ENCODE data around the gene ABHD16B.

Gene ABHD16B

DNA sequence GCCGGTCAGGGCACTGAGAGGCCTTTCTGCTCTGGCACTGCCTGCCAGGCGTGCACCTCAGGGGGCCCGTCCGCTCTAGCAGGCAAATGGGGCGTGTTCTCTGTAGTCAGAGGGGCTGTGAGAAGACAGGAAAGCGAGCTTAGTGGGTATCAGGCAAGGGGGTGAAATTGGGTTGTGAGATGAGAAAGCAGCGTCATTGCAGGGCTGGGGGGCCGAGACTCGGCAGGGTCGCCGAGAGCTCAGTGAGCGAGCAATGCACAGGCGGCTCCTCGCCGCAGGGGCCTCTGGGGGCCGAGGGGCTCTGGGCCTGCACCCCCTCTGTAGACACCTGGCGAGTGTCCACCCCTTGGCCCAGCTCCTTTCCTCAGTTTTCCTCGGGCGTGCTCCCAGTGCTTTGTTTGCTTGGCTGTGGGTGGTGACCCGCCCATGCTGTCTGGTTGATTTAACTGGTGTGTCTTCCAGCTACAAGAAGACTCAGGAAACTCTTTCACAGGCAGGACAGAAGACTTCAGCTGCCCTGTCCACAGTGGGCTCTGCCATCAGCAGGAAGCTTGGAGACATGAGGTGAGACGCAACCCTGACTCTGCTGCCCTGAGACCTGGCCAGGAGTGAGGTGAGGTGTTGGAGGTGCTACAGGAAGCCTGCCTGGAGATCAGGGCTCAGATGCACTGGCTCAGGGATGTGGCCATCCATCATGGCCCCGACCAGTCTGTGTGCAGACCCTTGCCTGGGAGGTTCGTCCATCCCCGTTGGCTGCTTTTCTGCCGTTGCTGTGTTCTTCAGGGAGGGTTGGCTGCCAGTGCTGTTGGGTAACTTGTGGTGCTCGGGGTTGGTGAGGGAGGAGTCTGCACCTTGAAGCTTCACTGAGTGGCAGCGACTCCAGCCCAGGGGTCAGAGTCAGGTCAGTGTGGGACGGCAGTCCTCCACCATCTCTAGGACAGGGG is 21.2 kb downstream of the ABHD16B start:
- TF ChIP-seq, protein P1, sequence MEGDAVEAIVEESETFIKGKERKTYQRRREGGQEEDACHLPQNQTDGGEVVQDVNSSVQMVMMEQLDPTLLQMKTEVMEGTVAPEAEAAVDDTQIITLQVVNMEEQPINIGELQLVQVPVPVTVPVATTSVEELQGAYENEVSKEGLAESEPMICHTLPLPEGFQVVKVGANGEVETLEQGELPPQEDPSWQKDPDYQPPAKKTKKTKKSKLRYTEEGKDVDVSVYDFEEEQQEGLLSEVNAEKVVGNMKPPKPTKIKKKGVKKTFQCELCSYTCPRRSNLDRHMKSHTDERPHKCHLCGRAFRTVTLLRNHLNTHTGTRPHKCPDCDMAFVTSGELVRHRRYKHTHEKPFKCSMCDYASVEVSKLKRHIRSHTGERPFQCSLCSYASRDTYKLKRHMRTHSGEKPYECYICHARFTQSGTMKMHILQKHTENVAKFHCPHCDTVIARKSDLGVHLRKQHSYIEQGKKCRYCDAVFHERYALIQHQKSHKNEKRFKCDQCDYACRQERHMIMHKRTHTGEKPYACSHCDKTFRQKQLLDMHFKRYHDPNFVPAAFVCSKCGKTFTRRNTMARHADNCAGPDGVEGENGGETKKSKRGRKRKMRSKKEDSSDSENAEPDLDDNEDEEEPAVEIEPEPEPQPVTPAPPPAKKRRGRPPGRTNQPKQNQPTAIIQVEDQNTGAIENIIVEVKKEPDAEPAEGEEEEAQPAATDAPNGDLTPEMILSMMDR (IDR thresholded peaks at IDR 0.05; ENCODE audit: insufficient read depth, low read length, missing control alignments): no peak
- ChIA-PET CTCF (interaction anchor here (1.2 to 1.3 kb wide), 3 partner anchors 9 to 98 kb away, joined by 3 to 4 read pairs (median 4); no protein-coding TSS in a partner anchor), POLR2A (interaction anchor here (2.0 kb wide), 1 partner anchor 17 kb away, joined by 9 read pairs; the partner anchor contains the start of gene TPD52L2)
- H3K4me3 ChIP-seq (ENCODE audit: low read depth, low read length): no peak overlapping the region
- no peak for DNase-seq (ENCODE audit: low read depth, low spot score)

DNA sequence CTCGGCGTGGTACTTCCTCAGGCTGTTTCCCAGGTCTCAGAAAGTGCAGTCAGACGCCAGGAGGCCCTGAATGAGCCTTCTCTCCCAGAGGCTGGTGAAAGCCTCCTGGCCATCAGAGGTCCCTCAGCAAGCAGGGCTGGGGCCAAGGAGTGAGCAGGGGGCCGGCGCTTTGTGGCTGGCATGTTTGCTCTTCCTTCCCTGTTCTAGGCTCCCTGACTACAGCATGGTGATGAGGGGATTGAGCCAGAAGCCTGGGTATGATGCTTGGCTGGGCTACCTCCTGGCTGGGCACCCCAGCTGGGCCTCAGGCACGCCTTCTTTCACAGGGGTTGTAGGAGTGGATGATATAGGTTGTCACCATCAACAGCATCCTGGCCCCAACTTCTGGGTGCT is 21.9 kb downstream of the ABHD16B start:
- POLR2A ChIA-PET: no interaction called here
- CTCF ChIA-PET: interaction anchor here (1.3 kb wide), 2 partner anchors 9 to 97 kb away, joined by 3 to 4 read pairs; no protein-coding TSS in a partner anchor

DNA sequence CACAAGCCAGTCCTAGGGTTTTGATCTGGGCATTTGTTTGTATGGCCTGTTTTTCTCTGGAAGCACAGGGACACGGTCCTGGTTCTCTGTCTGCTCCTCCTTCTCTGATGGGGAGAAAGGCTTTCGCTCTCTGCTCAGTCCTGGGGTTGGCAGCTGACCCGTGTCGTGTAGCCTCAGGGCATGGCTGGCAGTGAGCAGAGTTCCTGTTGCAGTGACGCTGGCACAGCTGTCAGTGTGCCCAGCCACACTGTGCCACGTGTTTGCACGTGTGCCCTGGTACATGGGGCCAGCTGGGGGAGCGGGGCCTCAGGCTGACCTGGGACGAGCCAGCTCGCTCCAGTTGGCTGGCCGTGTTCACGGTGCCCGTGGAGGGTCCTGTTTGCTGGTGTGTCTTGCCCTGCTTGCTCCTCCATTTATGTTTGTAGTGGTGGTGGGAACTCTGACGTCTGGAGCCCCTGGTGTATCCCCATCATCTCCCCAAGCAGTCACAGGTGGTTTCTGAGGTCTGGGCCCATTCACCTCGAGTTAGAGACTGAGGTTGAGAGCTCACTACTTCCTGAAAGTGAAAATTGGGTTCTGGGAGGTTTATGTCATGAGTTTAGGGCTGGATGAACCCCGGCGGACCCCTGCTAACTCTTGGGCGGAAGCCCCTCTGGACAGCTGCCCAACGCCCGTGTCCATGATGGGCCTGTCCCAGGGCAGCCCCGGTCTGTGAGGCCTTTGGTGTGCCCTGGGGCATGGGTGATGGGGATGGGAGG is 23.4 kb downstream of the ABHD16B start:
- ChIA-PET CTCF (no interaction called here), POLR2A (interaction anchor here (0.9 kb wide), 1 partner anchor 20 kb away, joined by 4 read pairs; the partner anchor contains the start of gene TPD52L2)
- no peak overlapping the region for H3K4me3 ChIP-seq (ENCODE audit: low read depth, low read length)
- TF ChIP-seq, protein P1 (IDR thresholded peaks at IDR 0.05; ENCODE audit: insufficient read depth, low read length, missing control alignments): no peak
- DNase-seq (ENCODE audit: low read depth, low spot score): no peak

More for the DNA sequence above, 21.9 kb downstream of the ABHD16B start:
- no peak for DNase-seq (ENCODE audit: low read depth, low spot score)
- TF ChIP-seq, protein P1 (IDR thresholded peaks at IDR 0.05; ENCODE audit: insufficient read depth, low read length, missing control alignments): no peak
- H3K4me3 ChIP-seq (ENCODE audit: low read depth, low read length): no peak overlapping the region

DNA sequence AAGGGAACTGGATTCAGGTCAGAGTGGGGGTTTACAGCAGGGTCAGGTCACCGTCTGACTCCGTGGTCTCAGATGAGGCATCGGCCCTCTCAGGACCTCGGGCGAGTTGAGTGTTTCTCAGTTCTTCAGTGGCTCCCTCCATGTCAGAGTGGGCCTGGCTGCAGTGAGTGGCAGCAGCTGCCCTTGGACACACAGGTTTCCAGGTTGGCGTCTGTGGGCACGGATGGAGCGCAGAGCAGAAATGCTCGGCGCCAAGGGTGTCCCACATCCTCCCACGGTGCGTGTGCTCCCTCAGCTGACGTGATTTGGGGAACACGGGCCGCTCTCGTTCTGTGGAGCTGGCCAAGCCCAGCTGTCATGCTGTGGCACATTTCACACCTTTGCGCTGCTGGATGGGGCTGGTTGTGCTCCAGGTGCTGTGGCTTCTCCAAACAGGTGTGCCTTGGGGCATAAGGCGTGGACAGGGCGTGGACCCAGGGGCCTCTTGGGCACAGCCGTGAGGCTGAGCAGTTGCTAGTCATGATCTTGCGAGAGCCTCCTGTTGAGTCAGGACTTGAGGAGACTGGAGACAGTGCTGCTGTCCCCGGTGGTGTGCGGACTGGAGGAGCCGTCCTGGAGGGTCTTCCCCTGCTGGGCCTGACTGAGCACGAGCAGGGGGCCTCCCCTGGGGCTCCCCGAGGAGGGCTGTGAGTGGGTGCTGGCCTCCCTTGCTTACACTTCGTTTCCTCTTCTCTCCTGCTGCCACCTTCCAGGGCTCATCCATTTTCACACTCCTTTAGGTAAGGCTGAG is 24.2 kb downstream of the ABHD16B start:
- POLR2A ChIA-PET: interaction anchor here (0.9 kb wide), 1 partner anchor 20 kb away, joined by 4 read pairs; the partner anchor contains the start of gene TPD52L2
- CTCF ChIA-PET: no interaction called here
- DNase-seq (ENCODE audit: low read depth, low spot score): no peak
- TF ChIP-seq, protein P1 (IDR thresholded peaks at IDR 0.05; ENCODE audit: insufficient read depth, low read length, missing control alignments): no peak
- H3K4me3 ChIP-seq (ENCODE audit: low read depth, low read length): no peak overlapping the region

DNA sequence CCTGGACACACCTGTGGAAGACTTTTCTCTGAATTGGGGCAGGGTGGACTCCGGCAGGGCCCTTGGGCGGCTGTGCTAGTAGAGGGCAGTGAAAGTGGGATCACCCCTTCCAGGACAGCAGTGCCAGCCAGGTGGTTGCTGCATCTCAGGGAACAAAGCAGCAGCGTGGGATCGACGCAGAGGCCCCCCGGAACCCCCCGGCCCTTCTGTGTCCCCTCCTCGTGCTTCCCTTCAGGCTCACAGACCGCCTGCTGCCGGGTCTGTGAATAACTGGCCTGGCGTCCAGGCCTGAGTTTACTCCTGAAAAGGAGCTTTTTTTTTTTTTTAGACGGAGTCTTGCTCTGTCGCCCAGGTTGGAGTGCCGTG is 24.7 kb downstream of the ABHD16B start:
- POLR2A ChIA-PET: interaction anchor here (1.2 kb wide), 1 partner anchor 21 kb away, joined by 6 read pairs; the partner anchor contains the start of gene TPD52L2
- CTCF ChIA-PET: no interaction called here
- DNase-seq (ENCODE audit: low read depth, low spot score): no peak
- no peak overlapping the region for H3K4me3 ChIP-seq (ENCODE audit: low read depth, low read length)
- TF ChIP-seq, protein P1 (IDR thresholded peaks at IDR 0.05; ENCODE audit: insufficient read depth, low read length, missing control alignments): no peak
